ENCODE results near the gene HTR1E.
"Not testable (repeated sequence)": the region's sequence is repeated elsewhere in the genome, so short reads cannot be mapped to it uniquely, and the experiment has no call there.

Gene HTR1E

DNA sequence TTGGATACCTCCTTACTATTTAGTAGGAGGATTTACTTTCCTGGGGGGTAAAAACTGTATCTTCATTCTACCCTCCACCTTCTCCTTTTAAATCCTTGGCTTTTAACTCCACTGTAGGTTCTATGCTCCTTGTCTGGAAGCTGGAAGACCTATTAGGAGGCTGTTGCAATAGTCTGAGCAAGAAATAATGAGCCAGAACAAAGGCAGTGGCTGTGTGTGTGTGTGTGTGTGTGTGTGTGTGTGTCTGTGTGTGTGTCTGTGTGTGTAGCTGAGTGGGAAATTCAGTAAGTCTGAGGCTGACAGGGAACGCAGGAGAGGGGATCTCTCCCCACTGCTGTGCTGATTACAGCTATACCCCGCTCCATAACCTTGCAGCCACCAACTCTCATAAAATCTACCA is 35.8 kb downstream of the HTR1E start:
- no peak for DNase-seq
- H3K36me3 ChIP-seq (ENCODE audit: control insufficient read depth in 4 of 4, insufficient read depth in 4 of 4, low read length in 3 of 4), result no peaks in the 10 kb centered on the region
- H3K4me1 ChIP-seq (ENCODE audit: control extremely low read depth in 1 of 4, control insufficient read depth in 4 of 4, insufficient read depth in 4 of 4, low read length in 3 of 4), result no peaks in the 10 kb centered on the region
- H3K27me3 ChIP-seq (replicated peaks in 2 of 5; ENCODE audit: control insufficient read depth in 4 of 5, insufficient read depth in 5 of 5, low read length in 4 of 5), result peaks cover 0 to 2% (median 0%) of the 10 kb centered on the region in 5 experiments
- no peak overlapping the region for H3K27ac ChIP-seq (ENCODE audit: insufficient read depth in 1 of 2, low read depth in 1 of 2, low read length in 2 of 2, poor library complexity in 1 of 2, severe bottlenecking in 2 of 2)
- 85% methylated on average over 2 of the region's 2 CpGs for WGBS (ENCODE audit: insufficient coverage)
- ChIA-PET POLR2A (no interaction called here), CTCF (no interaction called here)
- H3K4me3 ChIP-seq (ENCODE audit: control insufficient read depth in 1 of 7, extremely low read depth in 1 of 7, insufficient read depth in 4 of 7, low read depth in 2 of 7, low read length in 6 of 7), result no peak overlapping the region
- no peaks in the 10 kb centered on the region for H3K9me3 ChIP-seq (ENCODE audit: control extremely low read depth in 1 of 5, control insufficient read depth in 4 of 5, insufficient read depth in 2 of 5, low read depth in 1 of 5, low read length in 4 of 5)

- 100% methylated on average over 1 of the region's 2 CpGs for WGBS (ENCODE audit: insufficient coverage)
- Histone ChIP-seq H3K36me3 (ENCODE audit: control insufficient read depth in 4 of 4, insufficient read depth in 4 of 4, low read length in 3 of 4) (no peaks in the 10 kb centered on the region), H3K4me1 (ENCODE audit: control extremely low read depth in 1 of 4, control insufficient read depth in 4 of 4, insufficient read depth in 4 of 4, low read length in 3 of 4) (no peaks in the 10 kb centered on the region), H3K9me3 (ENCODE audit: control extremely low read depth in 1 of 5, control insufficient read depth in 4 of 5, insufficient read depth in 2 of 5, low read depth in 1 of 5, low read length in 4 of 5) (no peaks in the 10 kb centered on the region), H3K27ac (ENCODE audit: insufficient read depth in 1 of 2, low read depth in 1 of 2, low read length in 2 of 2, poor library complexity in 1 of 2, severe bottlenecking in 2 of 2) (no peak overlapping the region), H3K4me3 (ENCODE audit: control insufficient read depth in 1 of 7, extremely low read depth in 1 of 7, insufficient read depth in 4 of 7, low read depth in 2 of 7, low read length in 6 of 7) (no peak overlapping the region), H3K27me3 (replicated peaks in 2 of 5; ENCODE audit: control insufficient read depth in 4 of 5, insufficient read depth in 5 of 5, low read length in 4 of 5) (peaks cover 0 to 4% (median 0%) of the 10 kb centered on the region in 5 experiments)
- POLR2A ChIA-PET, result no interaction called here
- DNase-seq, result no peak
- CTCF ChIA-PET, result no interaction called here
These were observed 40.9 kb downstream of the HTR1E start for GRCh38 chr6:86978251-86978650.

- Histone ChIP-seq H3K4me1 (ENCODE audit: control extremely low read depth in 1 of 4, control insufficient read depth in 4 of 4, insufficient read depth in 4 of 4, low read length in 3 of 4) (no peaks in the 10 kb centered on the region), H3K36me3 (ENCODE audit: control insufficient read depth in 4 of 4, insufficient read depth in 4 of 4, low read length in 3 of 4) (no peaks in the 10 kb centered on the region), H3K27ac (ENCODE audit: insufficient read depth in 1 of 2, low read depth in 1 of 2, low read length in 2 of 2, poor library complexity in 1 of 2, severe bottlenecking in 2 of 2) (no peak overlapping the region), H3K27me3 (replicated peaks in 2 of 5; ENCODE audit: control insufficient read depth in 4 of 5, insufficient read depth in 5 of 5, low read length in 4 of 5) (no peaks in the 10 kb centered on the region), H3K9me3 (ENCODE audit: control extremely low read depth in 1 of 5, control insufficient read depth in 4 of 5, insufficient read depth in 2 of 5, low read depth in 1 of 5, low read length in 4 of 5) (peaks cover 0 to 5% (median 0%) of the 10 kb centered on the region in 5 experiments), H3K4me3 (ENCODE audit: control insufficient read depth in 1 of 7, extremely low read depth in 1 of 7, insufficient read depth in 4 of 7, low read depth in 2 of 7, low read length in 6 of 7) (no peak overlapping the region)
- ChIA-PET POLR2A (no interaction called here), CTCF (no interaction called here)
- DNase-seq, result no peak
These were observed 64.2 kb downstream of the HTR1E start for GRCh38 chr6:87001494-87001893.

DNA sequence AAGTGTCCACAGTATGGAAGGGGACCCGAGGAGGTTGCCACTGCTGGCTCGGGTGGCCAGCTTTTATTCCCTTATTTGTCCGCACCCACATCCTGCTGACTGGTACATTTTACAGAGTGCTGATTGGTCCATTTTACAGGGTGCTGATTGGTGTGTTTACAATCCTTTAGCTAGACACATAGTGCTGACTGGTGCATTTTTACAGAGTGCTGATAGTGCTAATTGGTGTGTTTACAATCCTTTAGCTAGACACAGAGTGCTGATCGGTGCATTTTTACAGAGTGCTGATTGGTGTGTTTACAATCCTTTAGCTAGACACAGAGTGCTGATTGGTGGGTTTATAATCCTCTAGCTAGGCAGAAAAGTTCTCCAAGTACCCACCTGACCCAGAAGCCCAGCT is 65.1 kb downstream of the HTR1E start:
- WGBS (ENCODE audit: insufficient coverage), result 91% methylated on average over 4 of the region's 4 CpGs
- H3K36me3 ChIP-seq (ENCODE audit: control insufficient read depth in 4 of 4, insufficient read depth in 4 of 4, low read length in 3 of 4); H3K9me3 ChIP-seq (ENCODE audit: control extremely low read depth in 1 of 5, control insufficient read depth in 4 of 5, insufficient read depth in 2 of 5, low read depth in 1 of 5, low read length in 4 of 5); POLR2A ChIA-PET; H3K27ac ChIP-seq (ENCODE audit: insufficient read depth in 1 of 2, low read depth in 1 of 2, low read length in 2 of 2, poor library complexity in 1 of 2, severe bottlenecking in 2 of 2); H3K4me3 ChIP-seq (ENCODE audit: control insufficient read depth in 1 of 7, extremely low read depth in 1 of 7, insufficient read depth in 4 of 7, low read depth in 2 of 7, low read length in 6 of 7); CTCF ChIA-PET; DNase-seq; H3K27me3 ChIP-seq (replicated peaks in 2 of 5; ENCODE audit: control insufficient read depth in 4 of 5, insufficient read depth in 5 of 5, low read length in 4 of 5); H3K4me1 ChIP-seq (ENCODE audit: control extremely low read depth in 1 of 4, control insufficient read depth in 4 of 4, insufficient read depth in 4 of 4, low read length in 3 of 4): not testable (repeated sequence)

DNA sequence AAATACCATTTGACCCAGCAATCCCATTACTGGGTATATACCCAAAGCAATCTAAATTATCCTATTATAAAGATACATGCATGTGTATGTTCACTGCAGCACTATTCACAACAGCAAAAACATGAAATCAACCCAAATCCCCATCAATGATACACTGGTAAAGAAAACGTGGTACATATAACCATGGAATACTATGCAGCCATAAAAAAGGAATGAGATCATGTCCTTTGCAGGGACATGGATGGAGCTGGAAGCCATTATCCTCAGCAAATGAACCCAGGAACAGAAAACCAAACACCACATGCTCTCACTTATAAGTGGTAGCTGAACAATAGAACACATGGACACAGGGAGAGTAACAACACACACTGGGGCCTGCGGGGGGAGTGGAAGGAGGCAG is 69.2 kb downstream of the HTR1E start:
- POLR2A ChIA-PET; DNase-seq; H3K4me3 ChIP-seq (ENCODE audit: control insufficient read depth in 1 of 7, extremely low read depth in 1 of 7, insufficient read depth in 4 of 7, low read depth in 2 of 7, low read length in 6 of 7); H3K36me3 ChIP-seq (ENCODE audit: control insufficient read depth in 4 of 4, insufficient read depth in 4 of 4, low read length in 3 of 4); H3K27me3 ChIP-seq (replicated peaks in 2 of 5; ENCODE audit: control insufficient read depth in 4 of 5, insufficient read depth in 5 of 5, low read length in 4 of 5); H3K9me3 ChIP-seq (ENCODE audit: control extremely low read depth in 1 of 5, control insufficient read depth in 4 of 5, insufficient read depth in 2 of 5, low read depth in 1 of 5, low read length in 4 of 5); H3K27ac ChIP-seq (ENCODE audit: insufficient read depth in 1 of 2, low read depth in 1 of 2, low read length in 2 of 2, poor library complexity in 1 of 2, severe bottlenecking in 2 of 2); CTCF ChIA-PET; H3K4me1 ChIP-seq (ENCODE audit: control extremely low read depth in 1 of 4, control insufficient read depth in 4 of 4, insufficient read depth in 4 of 4, low read length in 3 of 4): not testable (repeated sequence)
- WGBS (ENCODE audit: insufficient coverage), result no CpG with 5 or more reads among the region's 2 CpGs

- DNase-seq; CTCF ChIA-PET; H3K27ac ChIP-seq (ENCODE audit: insufficient read depth in 1 of 2, low read depth in 1 of 2, low read length in 2 of 2, poor library complexity in 1 of 2, severe bottlenecking in 2 of 2); POLR2A ChIA-PET; H3K27me3 ChIP-seq (replicated peaks in 2 of 5; ENCODE audit: control insufficient read depth in 4 of 5, insufficient read depth in 5 of 5, low read length in 4 of 5); H3K4me1 ChIP-seq (ENCODE audit: control extremely low read depth in 1 of 4, control insufficient read depth in 4 of 4, insufficient read depth in 4 of 4, low read length in 3 of 4); H3K4me3 ChIP-seq (ENCODE audit: control insufficient read depth in 1 of 7, extremely low read depth in 1 of 7, insufficient read depth in 4 of 7, low read depth in 2 of 7, low read length in 6 of 7); H3K36me3 ChIP-seq (ENCODE audit: control insufficient read depth in 4 of 4, insufficient read depth in 4 of 4, low read length in 3 of 4); H3K9me3 ChIP-seq (ENCODE audit: control extremely low read depth in 1 of 5, control insufficient read depth in 4 of 5, insufficient read depth in 2 of 5, low read depth in 1 of 5, low read length in 4 of 5): not testable (repeated sequence)
- WGBS (ENCODE audit: insufficient coverage), result no CpG with 5 or more reads among the region's 34 CpGs
These were observed 72.3 kb downstream of the HTR1E start for GRCh38 chr6:87009581-87009980.

DNA sequence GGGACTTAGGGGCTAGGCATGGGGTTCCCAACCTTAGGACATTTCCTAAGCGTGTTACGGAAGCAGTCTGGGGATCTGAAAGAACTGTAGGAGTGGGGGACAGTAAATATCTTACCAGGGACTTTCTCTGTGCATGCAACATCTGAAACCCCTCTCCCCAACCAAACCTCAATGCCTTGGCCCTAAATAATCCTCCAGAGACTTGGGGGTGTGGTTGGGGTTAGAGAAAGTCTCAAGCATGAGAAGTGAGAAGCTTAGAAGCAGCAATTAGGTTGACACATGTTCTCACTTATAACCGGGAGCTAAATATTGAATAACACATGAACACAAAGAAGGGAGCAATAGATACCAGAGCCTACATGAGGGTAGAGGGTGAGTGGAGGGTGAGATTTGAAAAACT is 74.7 kb downstream of the HTR1E start:
- no peak for DNase-seq
- H3K9me3 ChIP-seq (ENCODE audit: control extremely low read depth in 1 of 5, control insufficient read depth in 4 of 5, insufficient read depth in 2 of 5, low read depth in 1 of 5, low read length in 4 of 5), result peaks cover 0 to 2% (median 0%) of the 10 kb centered on the region in 5 experiments
- no peaks in the 10 kb centered on the region for H3K36me3 ChIP-seq (ENCODE audit: control insufficient read depth in 4 of 4, insufficient read depth in 4 of 4, low read length in 3 of 4)
- H3K27me3 ChIP-seq (replicated peaks in 2 of 5; ENCODE audit: control insufficient read depth in 4 of 5, insufficient read depth in 5 of 5, low read length in 4 of 5), result no peaks in the 10 kb centered on the region
- H3K27ac ChIP-seq (ENCODE audit: insufficient read depth in 1 of 2, low read depth in 1 of 2, low read length in 2 of 2, poor library complexity in 1 of 2, severe bottlenecking in 2 of 2), result no peak overlapping the region
- CTCF ChIA-PET, result no interaction called here
- POLR2A ChIA-PET, result no interaction called here
- H3K4me3 ChIP-seq (ENCODE audit: control insufficient read depth in 1 of 7, extremely low read depth in 1 of 7, insufficient read depth in 4 of 7, low read depth in 2 of 7, low read length in 6 of 7), result no peak overlapping the region
- WGBS (ENCODE audit: insufficient coverage), result 100% methylated on average over 1 of the region's 3 CpGs
- H3K4me1 ChIP-seq (ENCODE audit: control extremely low read depth in 1 of 4, control insufficient read depth in 4 of 4, insufficient read depth in 4 of 4, low read length in 3 of 4), result no peaks in the 10 kb centered on the region

- Histone ChIP-seq H3K27ac (ENCODE audit: insufficient read depth in 1 of 2, low read depth in 1 of 2, low read length in 2 of 2, poor library complexity in 1 of 2, severe bottlenecking in 2 of 2) (no peak overlapping the region), H3K9me3 (ENCODE audit: control extremely low read depth in 1 of 5, control insufficient read depth in 4 of 5, insufficient read depth in 2 of 5, low read depth in 1 of 5, low read length in 4 of 5) (peaks cover 0 to 2% (median 0%) of the 10 kb centered on the region in 5 experiments), H3K36me3 (ENCODE audit: control insufficient read depth in 4 of 4, insufficient read depth in 4 of 4, low read length in 3 of 4) (no peaks in the 10 kb centered on the region), H3K27me3 (replicated peaks in 2 of 5; ENCODE audit: control insufficient read depth in 4 of 5, insufficient read depth in 5 of 5, low read length in 4 of 5) (no peaks in the 10 kb centered on the region), H3K4me3 (ENCODE audit: control insufficient read depth in 1 of 7, extremely low read depth in 1 of 7, insufficient read depth in 4 of 7, low read depth in 2 of 7, low read length in 6 of 7) (no peak overlapping the region), H3K4me1 (ENCODE audit: control extremely low read depth in 1 of 4, control insufficient read depth in 4 of 4, insufficient read depth in 4 of 4, low read length in 3 of 4) (no peaks in the 10 kb centered on the region)
- no CpG with 5 or more reads among the region's 3 CpGs for WGBS (ENCODE audit: insufficient coverage)
- no peak for DNase-seq
- CTCF ChIA-PET, result no interaction called here
- POLR2A ChIA-PET, result no interaction called here
These were observed 75.4 kb downstream of the HTR1E start for GRCh38 chr6:87012743-87013142.
